ENCODE measurements around the gene FCRL6.

GRCh38 chr1:159800177-159800930 is 1.8 kb upstream of the FCRL6 start:
- TF ChIP-seq, protein P1, sequence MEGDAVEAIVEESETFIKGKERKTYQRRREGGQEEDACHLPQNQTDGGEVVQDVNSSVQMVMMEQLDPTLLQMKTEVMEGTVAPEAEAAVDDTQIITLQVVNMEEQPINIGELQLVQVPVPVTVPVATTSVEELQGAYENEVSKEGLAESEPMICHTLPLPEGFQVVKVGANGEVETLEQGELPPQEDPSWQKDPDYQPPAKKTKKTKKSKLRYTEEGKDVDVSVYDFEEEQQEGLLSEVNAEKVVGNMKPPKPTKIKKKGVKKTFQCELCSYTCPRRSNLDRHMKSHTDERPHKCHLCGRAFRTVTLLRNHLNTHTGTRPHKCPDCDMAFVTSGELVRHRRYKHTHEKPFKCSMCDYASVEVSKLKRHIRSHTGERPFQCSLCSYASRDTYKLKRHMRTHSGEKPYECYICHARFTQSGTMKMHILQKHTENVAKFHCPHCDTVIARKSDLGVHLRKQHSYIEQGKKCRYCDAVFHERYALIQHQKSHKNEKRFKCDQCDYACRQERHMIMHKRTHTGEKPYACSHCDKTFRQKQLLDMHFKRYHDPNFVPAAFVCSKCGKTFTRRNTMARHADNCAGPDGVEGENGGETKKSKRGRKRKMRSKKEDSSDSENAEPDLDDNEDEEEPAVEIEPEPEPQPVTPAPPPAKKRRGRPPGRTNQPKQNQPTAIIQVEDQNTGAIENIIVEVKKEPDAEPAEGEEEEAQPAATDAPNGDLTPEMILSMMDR (IDR thresholded peaks at IDR 0.05) = no peak
- TF ChIP-seq SIN3A (IDR thresholded peaks at IDR 0.05; ENCODE audit: borderline replicate concordance, insufficient read depth, low read depth, low read length) = no peak
